NCI-H2029 (cell line): ENCODE results near the gene HIP1.
"Not testable (repeated sequence)": the region's sequence is repeated elsewhere in the genome, so short reads cannot be mapped to it uniquely, and the experiment has no call there.

Experiments used
- DNase-seq: peaks from one replicate; lab custom pipeline; 2025; lab: John Stamatoyannopoulos, UW

HIP1 gene

GRCh38 chr7:75642810-75643486 lies 95.8 kb downstream of the HIP1 start:
- DNase-seq: peak; percentile 6

GRCh38 chr7:75640201-75640600 lies 98.5 kb downstream of the HIP1 start:
- no peak for DNase-seq

GRCh38 chr7:75639886-75640190 lies 98.9 kb downstream of the HIP1 start:
- DNase-seq: no peak

GRCh38 chr7:75639071-75639885 lies 99.5 kb downstream of the HIP1 start:
- peak; percentile 1 for DNase-seq

GRCh38 chr7:75638594-75639070 lies 100.1 kb downstream of the HIP1 start:
- no peak for DNase-seq

- DNase-seq: no peak
Measured at GRCh38 chr7:75637854-75638593, 100.7 kb downstream of the HIP1 start.

GRCh38 chr7:75635036-75635435 lies 103.7 kb downstream of the HIP1 start:
- DNase-seq: no peak

GRCh38 chr7:75632587-75632986 lies 106.2 kb downstream of the HIP1 start:
- DNase-seq: not testable (repeated sequence)

GRCh38 chr7:75631711-75632110 lies 107.0 kb downstream of the HIP1 start:
- no peak for DNase-seq

- no peak for DNase-seq
Measured at GRCh38 chr7:75630549-75630948, 108.2 kb downstream of the HIP1 start.

GRCh38 chr7:75629044-75629443 lies 109.7 kb downstream of the HIP1 start:
- no peak for DNase-seq

GRCh38 chr7:75628055-75628454 lies 110.7 kb downstream of the HIP1 start:
- no peak for DNase-seq

- no peak for DNase-seq
Measured at GRCh38 chr7:75626954-75627353, 111.8 kb downstream of the HIP1 start.

GRCh38 chr7:75625868-75626267 lies 112.9 kb downstream of the HIP1 start:
- DNase-seq: no peak

- DNase-seq: no peak
Measured at GRCh38 chr7:75624134-75624832, 114.5 kb downstream of the HIP1 start.

GRCh38 chr7:75623390-75624133 lies 115.2 kb downstream of the HIP1 start:
- DNase-seq: peak; percentile 19

GRCh38 chr7:75621124-75621523 lies 117.6 kb downstream of the HIP1 start:
- DNase-seq: no peak

GRCh38 chr7:75619636-75620035 lies 119.1 kb downstream of the HIP1 start:
- DNase-seq: no peak

- DNase-seq: no peak
Measured at GRCh38 chr7:75617634-75618234, 121.0 kb downstream of the HIP1 start.

GRCh38 chr7:75616421-75617167 lies 122.1 kb downstream of the HIP1 start:
- no peak for DNase-seq
